SJCRH30 (cell line): ENCODE data around the gene CABP4. TPM values are rescaled to one million over a fixed set of nuclear protein-coding genes. Genes with fewer than 3 reads are reported as not detected.
A peak's percentile ranks its signal among the peaks of the same experiment; 100 is the strongest.
"Not testable (repeated sequence)": the region's sequence is repeated elsewhere in the genome, so short reads cannot be mapped to it uniquely, and the experiment has no call there.

Experiments
- DNase-seq, 2 experiments: peaks; one replicate each; pipeline ENCODE4 v3.0.0-alpha.2; 2015 to 2020
- H3K27ac ChIP-seq: fragments of 250-450 bp; sonication (Bioruptor Pico); 2 replicates; pipeline ENCODE4 v1.5.1; 2020; ENCODE audit warnings: mild to moderate bottlenecking, moderate library complexity
- H3K27me3 ChIP-seq: fragments of 250-450 bp; sonication (Bioruptor Pico); 2 replicates; pipeline ENCODE4 v1.5.1; 2020; ENCODE audit warnings: mild to moderate bottlenecking, moderate library complexity
- H3K36me3 ChIP-seq: fragments of 250-450 bp; sonication (Bioruptor Pico); 2 replicates; pipeline ENCODE4 v1.5.1; 2020; ENCODE audit warnings: mild to moderate bottlenecking, moderate library complexity
- H3K4me1 ChIP-seq: fragments of 250-450 bp; sonication (Bioruptor Pico); 2 replicates; pipeline ENCODE4 v1.5.1; 2020; ENCODE audit warnings: mild to moderate bottlenecking, moderate library complexity
- H3K4me3 ChIP-seq: fragments of 250-450 bp; sonication (Bioruptor Pico); 2 replicates; pipeline ENCODE4 v1.5.1; 2020; ENCODE audit warnings: mild to moderate bottlenecking, moderate library complexity
- H3K9me3 ChIP-seq: fragments of 250-450 bp; sonication (Bioruptor Pico); replicated peaks from 2 replicates; pipeline ENCODE4 v1.5.1; 2020; ENCODE audit warnings: mild to moderate bottlenecking, moderate library complexity
- total RNA-seq: library from RNA; depleted of rRNA; stranded (reverse); fragments of >200 nt; shearing (Covaris generic); gene quantifications from 2 replicates; pipeline ENCODE4 v1.2.3, GENCODE V29; 2014

CABP4 gene
- total RNA-seq, 1 experiment from 2014 or later = 1.2 TPM

DNA sequence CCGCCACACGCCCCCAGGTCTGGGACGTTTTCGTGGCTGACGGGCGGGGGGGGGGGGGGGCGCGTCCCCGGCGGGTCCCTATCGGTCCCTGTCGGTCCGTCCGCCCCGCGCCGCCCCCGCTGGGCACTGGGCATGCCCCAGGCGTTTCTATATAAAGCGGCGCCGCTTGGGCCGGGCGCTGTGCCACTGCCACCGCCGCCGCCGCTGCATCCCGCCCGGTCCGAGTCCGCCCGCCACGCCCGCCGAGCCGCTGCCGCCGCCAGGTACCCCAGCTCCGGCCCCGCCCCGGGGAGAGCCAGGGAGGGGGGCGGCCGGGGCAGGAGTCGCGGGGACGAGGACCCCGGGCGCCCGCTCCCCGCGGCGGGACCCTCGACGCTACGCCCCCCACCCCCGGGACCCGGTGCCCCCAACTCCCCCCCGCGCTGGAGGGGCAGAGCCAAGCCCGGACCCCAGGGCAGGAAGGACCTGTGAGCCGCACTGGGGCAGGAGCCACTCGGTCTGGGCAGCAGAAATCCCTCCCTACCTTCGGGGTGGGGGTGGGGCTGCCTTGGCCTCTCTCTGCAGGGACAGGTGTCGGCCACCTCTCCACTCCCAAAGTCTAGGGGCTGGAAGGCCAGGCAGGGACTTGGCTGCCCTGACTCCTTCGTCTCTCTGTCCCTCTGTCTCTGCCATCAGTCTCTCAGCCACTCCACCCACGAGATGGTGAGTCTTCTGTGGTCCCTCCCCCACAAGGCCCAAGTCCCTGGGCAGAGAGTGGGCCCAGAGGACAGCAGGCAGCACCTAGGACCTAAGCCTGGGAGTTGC lies 39.5 kb upstream of the CABP4 start, which contains the start of gene CARNS1:
TSS of gene CARNS1 (plus strand) at position 178 of the 804 bp plus-strand sequence. CDS start at position 700, 522 bp downstream.
- H3K4me3 ChIP-seq = no peak within 1 kb of the TSS
- H3K27ac ChIP-seq = no peak within 1 kb of the TSS
- H3K9me3 ChIP-seq = no peaks in the 10 kb centered on the region
- no peak for DNase-seq
- peaks cover 8% of the 10 kb centered on the region; the same call in 1 of the 2 replicates for H3K4me1 ChIP-seq
- H3K27me3 ChIP-seq = peaks cover 2% of the 10 kb centered on the region; the same call in 1 of the 2 replicates
- no peaks in the 10 kb centered on the region for H3K36me3 ChIP-seq

DNA sequence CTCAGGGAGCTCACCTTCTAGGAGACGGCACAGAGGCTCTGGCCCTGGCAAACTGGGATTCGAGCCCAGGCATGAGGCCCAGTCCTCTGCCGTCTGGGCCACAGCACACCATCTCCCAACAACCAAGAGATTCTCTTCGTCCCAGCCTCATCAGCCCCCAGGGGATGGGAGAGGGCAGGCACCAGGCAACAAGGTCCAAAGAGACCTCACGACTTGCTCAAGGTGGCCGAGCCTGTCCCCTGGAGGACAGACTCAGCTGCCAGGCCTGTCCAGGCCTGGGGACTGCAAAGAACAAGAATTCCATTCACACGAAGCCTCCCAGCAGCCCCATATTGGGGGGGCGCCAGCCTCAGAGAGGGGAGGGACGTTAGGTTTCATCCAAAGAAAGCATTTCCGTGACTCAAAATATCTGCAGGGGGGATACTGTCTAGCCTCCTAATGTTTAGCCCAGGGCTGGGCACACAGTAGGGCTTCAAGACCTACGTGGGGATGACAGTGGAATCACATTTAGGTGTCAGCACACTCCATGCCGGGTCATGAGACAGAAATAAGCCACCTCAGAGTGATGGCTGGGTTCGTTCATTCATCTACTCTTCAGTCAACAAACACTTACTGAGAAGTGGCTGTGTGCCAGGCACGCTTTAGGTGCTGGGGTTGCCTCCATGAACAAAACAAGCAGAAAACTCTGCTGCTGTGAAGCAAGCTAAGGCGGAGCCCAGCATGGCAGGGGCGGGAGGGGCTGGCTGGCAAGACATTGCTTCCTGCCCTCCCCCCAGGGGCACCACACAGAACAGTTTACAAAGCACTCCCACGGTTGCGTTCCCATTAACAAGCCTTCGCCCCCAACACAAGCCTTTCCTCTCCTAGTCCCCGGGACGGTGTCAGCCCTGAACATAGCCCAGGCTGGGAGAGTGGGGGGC lies 38.5 kb upstream of the CABP4 start:
- Histone ChIP-seq H3K27me3 (no peaks in the 10 kb centered on the region; the same call in 1 of the 2 replicates), H3K4me3 (no peak overlapping the region), H3K4me1 (peaks cover 8% of the 10 kb centered on the region; the same call in 1 of the 2 replicates), H3K36me3 (no peaks in the 10 kb centered on the region), H3K27ac (no peak overlapping the region), H3K9me3 (no peaks in the 10 kb centered on the region)
- DNase-seq = no peak

GRCh38 chr11:67417425-67417824 lies 37.7 kb upstream of the CABP4 start:
- Histone ChIP-seq H3K4me3 (no peak overlapping the region), H3K27me3 (no peaks in the 10 kb centered on the region; the same call in 1 of the 2 replicates), H3K9me3 (no peaks in the 10 kb centered on the region), H3K36me3 (no peaks in the 10 kb centered on the region), H3K27ac (no peak overlapping the region), H3K4me1 (peaks cover 8% of the 10 kb centered on the region; the same call in 1 of the 2 replicates)
- no peak for DNase-seq

DNA sequence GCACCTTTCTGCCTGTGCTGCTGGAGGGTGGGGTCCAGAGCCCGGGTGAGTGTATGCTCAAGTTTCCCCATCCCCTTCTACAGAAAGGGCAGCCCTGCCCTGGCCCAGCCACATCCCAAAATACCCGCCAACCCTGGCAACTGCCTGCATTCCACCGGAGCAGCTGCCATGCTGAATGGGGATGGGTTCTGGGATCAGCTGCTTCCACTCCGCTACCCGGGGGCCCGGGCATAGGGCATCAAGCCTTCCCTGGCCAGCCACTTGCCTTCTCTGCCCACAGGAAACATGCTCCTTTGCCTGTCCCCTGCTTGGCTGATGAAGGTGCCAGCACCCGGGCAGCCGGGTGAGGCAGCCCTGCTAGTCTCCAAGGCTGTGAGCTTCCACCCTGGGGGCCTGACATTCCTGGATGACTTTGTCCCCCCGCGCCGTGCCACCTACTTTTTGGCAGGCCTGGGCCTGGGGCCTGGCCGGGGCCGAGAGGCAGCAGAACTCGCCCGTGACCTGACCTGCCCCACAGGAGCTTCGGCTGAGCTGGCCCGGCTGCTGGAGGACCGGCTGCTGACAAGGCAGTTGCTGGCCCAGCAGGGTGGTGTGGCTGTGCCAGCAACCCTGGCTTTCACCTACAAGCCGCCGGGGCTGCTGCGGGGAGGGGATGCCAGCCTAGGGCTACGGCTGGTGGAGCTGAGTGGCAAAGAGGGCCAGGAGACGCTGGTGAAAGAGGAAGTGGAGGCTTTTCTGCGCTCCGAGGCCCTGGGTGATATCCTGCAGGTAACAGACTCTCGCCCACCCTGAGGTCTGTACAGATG lies 36.5 kb upstream of the CABP4 start:
- no peaks in the 10 kb centered on the region for H3K36me3 ChIP-seq
- no peaks in the 10 kb centered on the region for H3K27me3 ChIP-seq
- H3K4me3 ChIP-seq = no peak overlapping the region
- H3K27ac ChIP-seq = no peak overlapping the region
- no peaks in the 10 kb centered on the region for H3K9me3 ChIP-seq
- H3K4me1 ChIP-seq = peaks cover 5% of the 10 kb centered on the region; the same call in 1 of the 2 replicates
- peak; percentile 30 to 35 for DNase-seq

GRCh38 chr11:67419325-67420049 lies 35.7 kb upstream of the CABP4 start:
- DNase-seq = no peak
- H3K36me3 ChIP-seq = no peaks in the 10 kb centered on the region
- H3K9me3 ChIP-seq = no peaks in the 10 kb centered on the region
- H3K4me3 ChIP-seq = no peak overlapping the region
- no peak overlapping the region for H3K27ac ChIP-seq
- peaks cover 5% of the 10 kb centered on the region; the same call in 1 of the 2 replicates for H3K4me1 ChIP-seq
- H3K27me3 ChIP-seq = no peaks in the 10 kb centered on the region

DNA sequence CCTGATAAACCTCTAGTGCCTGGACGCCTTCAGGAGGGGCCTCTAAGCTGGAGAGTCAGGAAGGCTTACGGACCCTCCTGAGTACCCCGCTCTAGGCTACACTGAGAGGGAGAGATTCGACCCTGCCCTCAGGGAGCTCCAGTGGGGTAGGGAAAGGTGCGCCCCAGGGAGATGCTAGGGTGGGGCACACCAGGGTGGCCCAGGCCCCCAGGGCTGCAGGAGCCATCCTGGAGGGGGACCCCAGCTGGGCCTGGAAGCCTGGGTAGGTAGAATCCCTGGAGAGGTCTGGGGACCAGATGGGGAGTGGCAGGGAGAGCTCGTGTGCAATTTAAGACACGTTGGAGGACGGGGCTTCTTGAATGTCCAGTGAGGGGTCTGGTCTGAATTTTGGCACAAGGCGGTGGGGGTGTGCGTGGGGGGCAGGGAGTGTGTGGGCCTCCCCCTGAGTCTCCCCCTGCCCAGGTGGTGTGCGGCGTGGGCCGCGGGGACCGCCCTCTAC lies 35.0 kb upstream of the CABP4 start:
- Histone ChIP-seq H3K4me1 (peaks cover 5% of the 10 kb centered on the region; the same call in 1 of the 2 replicates), H3K4me3 (peak overlapping the region; percentile 62), H3K27ac (no peak overlapping the region; the same call in 1 of the 2 replicates), H3K36me3 (no peaks in the 10 kb centered on the region), H3K9me3 (no peaks in the 10 kb centered on the region), H3K27me3 (no peaks in the 10 kb centered on the region)
- no peak for DNase-seq

GRCh38 chr11:67420646-67421429 lies 34.3 kb upstream of the CABP4 start:
- Histone ChIP-seq H3K27me3 (no peaks in the 10 kb centered on the region), H3K27ac (no peak overlapping the region; the same call in 1 of the 2 replicates), H3K36me3 (no peaks in the 10 kb centered on the region), H3K4me1 (peaks cover 5% of the 10 kb centered on the region; the same call in 1 of the 2 replicates), H3K4me3 (peak overlapping the region; percentile 62), H3K9me3 (no peaks in the 10 kb centered on the region)
- peak; percentile 95 to 96 for DNase-seq

GRCh38 chr11:67421430-67422031 lies 33.6 kb upstream of the CABP4 start:
- no peaks in the 10 kb centered on the region for H3K9me3 ChIP-seq
- no peak overlapping the region for H3K4me3 ChIP-seq
- H3K36me3 ChIP-seq = no peaks in the 10 kb centered on the region
- no peaks in the 10 kb centered on the region for H3K27me3 ChIP-seq
- peaks cover 5% of the 10 kb centered on the region; the same call in 1 of the 2 replicates for H3K4me1 ChIP-seq
- H3K27ac ChIP-seq = no peak overlapping the region
- DNase-seq = no peak

- H3K9me3 ChIP-seq = no peaks in the 10 kb centered on the region
- no peak overlapping the region for H3K4me3 ChIP-seq
- peaks cover 5% of the 10 kb centered on the region; the same call in 1 of the 2 replicates for H3K4me1 ChIP-seq
- no peaks in the 10 kb centered on the region for H3K27me3 ChIP-seq
- H3K27ac ChIP-seq = no peak overlapping the region
- DNase-seq = no peak
- H3K36me3 ChIP-seq = no peaks in the 10 kb centered on the region
These were observed 32.3 kb upstream of the CABP4 start for GRCh38 chr11:67422891-67423290.

GRCh38 chr11:67423466-67423865 lies 31.7 kb upstream of the CABP4 start:
- no peaks in the 10 kb centered on the region for H3K27me3 ChIP-seq
- no peak overlapping the region for H3K27ac ChIP-seq
- H3K4me3 ChIP-seq = no peak overlapping the region
- H3K36me3 ChIP-seq = no peaks in the 10 kb centered on the region
- DNase-seq = no peak
- no peaks in the 10 kb centered on the region for H3K9me3 ChIP-seq
- peaks cover 5% of the 10 kb centered on the region; the same call in 1 of the 2 replicates for H3K4me1 ChIP-seq

DNA sequence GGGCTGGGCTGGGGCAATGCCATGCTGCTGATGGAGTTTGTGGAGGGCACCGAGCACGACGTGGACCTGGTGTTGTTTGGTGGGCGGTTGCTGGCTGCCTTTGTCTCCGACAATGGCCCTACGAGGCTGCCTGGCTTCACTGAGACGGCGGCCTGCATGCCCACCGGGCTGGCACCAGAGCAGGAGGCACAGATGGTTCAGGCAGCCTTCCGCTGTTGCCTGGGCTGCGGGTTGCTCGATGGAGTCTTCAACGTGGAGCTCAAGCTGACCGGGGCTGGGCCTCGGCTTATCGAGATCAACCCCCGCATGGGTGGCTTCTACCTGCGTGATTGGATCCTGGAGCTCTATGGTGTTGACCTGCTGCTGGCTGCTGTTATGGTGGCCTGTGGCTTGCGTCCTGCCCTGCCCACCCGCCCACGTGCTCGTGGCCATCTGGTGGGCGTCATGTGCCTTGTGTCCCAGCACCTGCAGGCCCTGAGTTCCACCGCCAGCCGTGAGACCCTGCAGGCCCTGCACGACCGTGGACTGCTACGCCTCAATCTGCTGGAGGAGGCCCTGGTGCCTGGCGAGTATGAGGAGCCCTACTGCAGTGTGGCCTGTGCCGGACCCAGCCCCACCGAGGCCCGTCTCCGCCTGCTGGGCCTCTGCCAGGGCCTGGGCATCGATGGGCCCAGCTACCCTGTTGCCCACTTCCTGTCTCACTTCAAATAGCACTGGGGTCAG lies 31.1 kb upstream of the CABP4 start:
- no peak for DNase-seq

GRCh38 chr11:67427364-67427859 lies 27.7 kb upstream of the CABP4 start:
- peak overlapping the region; percentile 94 for H3K4me3 ChIP-seq
- DNase-seq, H3K27me3 ChIP-seq, H3K9me3 ChIP-seq, H3K27ac ChIP-seq, H3K4me1 ChIP-seq, H3K36me3 ChIP-seq: not testable (repeated sequence)

More for the DNA sequence above, 31.1 kb upstream of the CABP4 start:
- H3K9me3 ChIP-seq = no peaks in the 10 kb centered on the region
- no peak overlapping the region for H3K27ac ChIP-seq
- no peaks in the 10 kb centered on the region for H3K36me3 ChIP-seq
- H3K4me3 ChIP-seq = no peak overlapping the region
- H3K27me3 ChIP-seq = no peaks in the 10 kb centered on the region
- H3K4me1 ChIP-seq = peaks cover 5% of the 10 kb centered on the region; the same call in 1 of the 2 replicates
